GM19238 (cell line): ENCODE data around the gene STMP1.

ENCODE experiments used
- DNase-seq: peaks from one replicate; pipeline ENCODE4 v3.0.0; 2011; ENCODE audit warnings: low spot score; ENCODE audit not compliant: insufficient read length

The STMP1 gene

GRCh38 chr7:135693558-135693957 is 31.2 kb downstream of the STMP1 start:
- DNase-seq, result no peak

- DNase-seq, result no peak
These were observed 35.1 kb downstream of the STMP1 start for GRCh38 chr7:135697276-135698049.

DNA sequence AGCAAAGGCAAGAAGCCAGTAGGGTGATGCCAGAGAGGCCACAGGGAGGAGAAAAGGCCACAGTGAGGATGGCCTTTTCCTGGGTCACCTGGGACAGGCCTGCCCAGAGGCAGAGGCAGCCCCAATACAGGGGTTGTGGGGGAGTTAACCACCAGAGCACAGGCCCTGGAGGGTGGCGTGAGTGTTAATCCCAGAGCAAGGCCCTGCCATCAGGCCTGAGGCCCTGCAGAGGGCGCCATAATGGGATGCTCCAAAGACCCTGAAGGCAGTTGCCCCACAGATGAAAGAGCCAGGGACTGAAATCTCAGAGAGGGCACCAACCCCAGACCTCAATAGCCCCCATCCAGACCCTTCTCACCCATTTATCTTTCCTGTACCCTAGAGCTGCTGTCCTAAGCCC is 41.8 kb downstream of the STMP1 start:
- DNase-seq, result no peak

GRCh38 chr7:135704698-135705097 is 42.4 kb downstream of the STMP1 start:
- no peak for DNase-seq

GRCh38 chr7:135706038-135706742 is 43.9 kb downstream of the STMP1 start:
- DNase-seq, result no peak

DNA sequence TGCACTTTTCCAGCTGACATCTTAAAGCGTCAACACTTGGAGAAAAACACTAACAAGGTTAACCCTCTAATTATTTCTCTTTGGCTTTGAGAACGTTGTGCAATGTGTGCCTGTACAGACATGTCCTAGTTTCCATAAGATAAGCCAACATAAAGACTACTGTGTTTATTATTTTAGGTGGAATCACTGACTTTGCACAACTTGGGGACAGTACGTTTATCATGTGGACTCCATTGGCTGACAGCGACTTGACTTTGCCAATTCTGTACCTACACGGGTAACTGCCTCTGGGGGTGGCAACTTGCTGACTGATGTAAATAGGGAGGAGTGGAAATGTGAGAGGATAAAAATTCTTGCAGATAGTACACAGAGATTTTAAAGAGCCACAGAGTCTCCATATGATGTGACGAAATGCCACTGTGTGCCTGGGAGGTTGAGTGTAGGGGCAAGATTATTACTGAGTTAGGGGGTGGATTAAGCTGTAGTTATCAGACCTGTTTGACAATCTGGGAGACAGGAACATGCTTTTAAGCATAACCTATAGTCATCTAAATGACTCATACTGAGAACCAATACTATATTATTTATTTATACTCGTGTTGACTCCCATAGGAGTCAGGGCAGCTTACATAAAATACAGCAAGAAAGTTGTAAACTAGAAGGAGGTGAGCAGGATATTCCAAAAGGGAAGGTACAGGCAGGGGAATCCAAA is 44.7 kb downstream of the STMP1 start:
- no peak for DNase-seq

- DNase-seq, result no peak
These were observed 45.3 kb downstream of the STMP1 start for GRCh38 chr7:135707570-135707966.

DNA sequence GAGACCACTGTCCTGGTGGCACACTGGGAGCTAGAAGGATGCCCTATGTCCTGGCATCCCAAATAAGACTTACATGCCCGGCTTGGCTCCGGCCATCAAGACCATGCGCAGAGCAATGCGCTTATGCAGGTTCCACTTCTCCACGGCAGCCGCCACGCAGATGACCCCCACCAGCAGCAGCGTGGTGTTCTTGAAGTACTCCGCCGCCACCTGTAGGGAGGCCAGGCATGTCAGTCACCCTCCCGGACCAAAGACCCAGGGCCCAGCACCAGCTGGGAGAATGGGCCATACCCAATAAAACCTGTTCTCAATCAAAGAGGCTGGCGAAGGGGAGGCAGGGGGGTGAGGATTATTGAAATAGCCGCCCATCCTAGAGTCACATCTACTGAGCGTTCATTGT is 45.7 kb downstream of the STMP1 start:
- no peak for DNase-seq

DNA sequence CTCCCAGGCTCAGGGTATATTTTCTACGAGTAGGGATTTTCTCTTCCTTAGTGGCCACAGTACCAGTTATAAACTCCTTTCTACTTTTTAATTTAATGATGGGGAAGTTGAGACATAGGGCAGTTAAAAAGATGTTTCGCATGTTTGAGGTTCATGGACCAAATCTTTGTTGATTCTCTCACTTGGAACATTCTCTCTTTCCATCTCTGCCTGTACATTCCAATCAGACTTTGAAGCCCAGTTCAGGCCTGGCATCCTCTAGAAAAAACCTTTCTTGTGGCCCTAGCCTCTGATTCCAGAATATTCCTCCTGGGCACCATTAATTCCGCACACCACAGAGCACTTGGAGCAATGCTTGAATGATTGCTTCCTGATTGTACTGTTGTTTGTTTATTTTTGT is 47.2 kb downstream of the STMP1 start:
- DNase-seq, result no peak

DNA sequence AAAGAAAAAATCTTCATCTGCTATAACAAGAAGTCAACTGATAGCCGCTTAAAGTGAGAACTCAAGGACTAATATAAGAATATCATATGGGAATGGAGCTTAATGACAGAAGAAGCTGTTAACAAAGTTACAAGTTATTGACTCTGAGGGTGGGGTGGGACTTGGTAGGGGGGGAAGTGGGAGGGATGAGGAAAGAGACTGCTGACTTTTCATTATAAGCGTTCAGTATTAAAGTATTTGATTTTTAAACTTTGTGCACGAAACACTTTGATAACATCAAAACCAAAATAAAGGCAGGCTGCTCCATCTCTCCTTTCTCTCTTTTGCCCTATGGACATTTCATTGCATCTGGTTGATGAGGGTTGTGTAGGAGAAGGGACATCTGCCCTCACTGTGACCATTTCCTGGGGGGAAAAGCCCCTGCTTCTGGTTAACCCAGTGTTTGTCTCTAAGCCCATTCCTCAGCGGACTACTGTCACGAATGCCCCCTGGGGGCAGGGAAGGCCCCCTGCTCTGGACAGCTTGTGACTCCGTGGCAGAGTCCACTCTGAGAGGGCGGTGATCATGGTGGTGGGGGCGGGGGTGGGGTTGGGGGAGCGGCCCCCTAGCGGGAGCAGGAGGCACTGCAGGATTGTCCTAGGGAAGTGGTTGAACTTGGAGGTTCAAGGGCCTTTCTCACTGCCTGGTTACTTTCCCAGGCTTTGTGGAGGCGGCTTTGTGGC is 48.3 kb downstream of the STMP1 start:
- peak; percentile 44 for DNase-seq

DNA sequence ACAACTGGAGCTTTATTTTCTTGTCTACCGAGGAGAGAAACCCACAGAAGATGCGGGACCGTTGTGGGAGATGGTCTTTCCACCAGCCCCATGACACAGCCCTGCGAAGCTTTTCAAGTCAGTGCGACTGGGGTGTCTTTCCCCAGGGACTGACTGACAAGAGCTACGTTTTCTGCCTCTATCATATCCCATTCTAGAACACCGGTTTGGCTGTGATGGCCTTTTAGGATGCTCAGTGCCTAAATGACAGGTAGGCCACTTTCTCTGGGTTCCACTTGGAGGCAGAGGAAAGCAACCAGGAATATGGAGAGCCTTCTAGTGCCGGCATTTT is 48.8 kb downstream of the STMP1 start:
- no peak for DNase-seq

DNA sequence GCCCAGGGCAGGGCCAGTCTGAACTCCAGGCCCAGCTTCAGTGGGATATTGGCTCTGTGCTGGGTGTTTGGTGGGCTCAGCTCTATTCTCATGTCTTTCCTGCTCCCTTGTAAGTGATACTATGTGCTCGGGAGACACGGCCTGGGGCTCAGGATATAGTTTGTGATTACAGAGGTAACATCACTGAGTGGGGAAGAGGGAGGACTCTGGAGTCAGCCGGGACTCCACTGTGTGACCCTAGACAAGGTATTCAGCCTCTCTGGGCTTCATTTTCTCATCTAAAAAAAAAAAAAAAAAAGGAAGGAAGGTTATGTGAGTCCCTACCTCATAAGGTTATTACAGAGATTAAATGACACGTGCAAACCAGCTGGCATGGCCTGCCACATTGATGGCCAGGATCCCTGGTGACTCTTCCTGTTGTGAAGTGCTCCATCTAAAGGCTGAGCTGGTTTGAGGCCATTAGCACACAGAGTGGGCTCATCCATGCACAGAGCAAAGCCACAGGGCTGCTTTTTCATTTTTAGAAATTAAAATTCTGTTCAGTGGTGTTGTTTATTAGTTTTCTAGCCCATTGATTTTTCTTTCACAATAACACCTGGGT is 50.0 kb downstream of the STMP1 start:
- DNase-seq, result no peak

GRCh38 chr7:135712796-135713195 is 50.5 kb downstream of the STMP1 start:
- no peak for DNase-seq

- no peak for DNase-seq
These were observed 51.6 kb downstream of the STMP1 start for GRCh38 chr7:135713836-135714470.

GRCh38 chr7:135714534-135715009 is 52.3 kb downstream of the STMP1 start:
- no peak for DNase-seq

DNA sequence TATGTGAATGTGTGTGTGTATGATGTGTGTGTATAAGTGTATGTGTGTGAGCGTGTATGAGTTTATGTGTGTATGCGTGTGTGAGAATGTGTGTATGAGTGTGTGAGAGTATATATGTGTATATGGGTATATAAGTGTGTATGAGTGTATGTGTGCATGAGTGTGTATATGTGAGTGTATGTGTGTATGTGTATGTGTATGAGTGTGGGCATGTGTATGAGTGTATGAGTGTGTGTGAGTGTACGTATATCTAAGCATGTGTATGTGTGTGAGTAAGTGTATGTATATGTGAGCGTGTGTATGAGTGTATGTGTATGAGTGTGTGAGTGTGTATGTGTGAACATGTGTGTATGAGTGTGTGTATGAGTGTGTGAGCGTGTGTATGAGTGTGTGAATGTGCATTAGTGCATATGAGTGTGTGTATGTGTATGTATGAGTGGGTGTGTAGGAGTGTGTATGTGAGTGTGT is 52.8 kb downstream of the STMP1 start:
- DNase-seq, result no peak

- no peak for DNase-seq
These were observed 53.4 kb downstream of the STMP1 start for GRCh38 chr7:135715673-135716072.

DNA sequence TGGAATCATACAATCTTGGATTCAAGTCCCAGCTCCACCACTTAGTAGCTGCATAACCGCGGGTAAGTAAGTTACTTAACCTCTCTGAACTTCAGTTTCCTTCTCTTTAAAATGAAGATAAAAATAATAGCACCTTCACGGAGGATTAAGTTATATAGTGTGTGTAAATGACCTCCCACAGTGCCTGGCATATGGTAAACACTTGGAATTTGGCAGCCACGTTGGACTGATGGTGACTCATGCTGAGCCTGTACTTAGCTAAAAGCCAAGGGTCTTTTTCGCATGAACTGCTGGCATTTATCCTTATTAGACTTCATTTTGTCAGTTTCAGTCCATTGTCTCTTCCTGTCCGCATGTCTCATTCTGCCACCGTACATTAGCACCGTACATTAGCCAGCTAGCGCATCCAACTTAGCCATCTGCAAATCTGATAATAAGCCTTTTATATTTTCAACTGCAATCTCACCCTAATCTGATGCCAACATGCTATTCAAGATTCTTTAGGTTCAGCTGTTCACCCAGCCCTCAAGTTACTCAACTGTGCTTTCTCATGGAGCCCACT is 54.4 kb downstream of the STMP1 start:
- no peak for DNase-seq

DNA sequence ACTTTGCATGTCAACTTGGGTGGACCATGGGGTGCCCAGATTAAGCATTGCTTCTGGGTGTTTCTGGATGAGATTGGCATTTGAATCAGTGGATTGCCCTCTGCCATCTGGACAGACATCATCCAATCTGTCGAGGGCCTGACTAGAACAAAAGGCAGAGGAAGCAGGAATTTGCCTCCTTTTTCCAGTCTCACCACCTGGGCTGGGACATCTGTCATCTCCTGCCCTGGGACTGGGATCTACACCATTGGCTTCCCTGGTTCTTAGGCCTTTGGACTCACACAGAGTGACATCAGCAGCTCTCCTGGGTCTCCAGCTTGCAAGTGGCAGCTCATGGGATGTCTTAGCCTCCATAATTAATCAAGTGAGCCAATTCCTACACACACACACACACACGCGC is 55.4 kb downstream of the STMP1 start:
- no peak for DNase-seq

GRCh38 chr7:135718219-135718618 is 55.9 kb downstream of the STMP1 start:
- no peak for DNase-seq
